Kidney (tissue), 14 donors: ENCODE data around the gene AUTS2. TPM values are rescaled to one million over a fixed set of nuclear protein-coding genes. Genes with fewer than 3 reads are reported as not detected.

ENCODE experiments used
- DNase-seq, 5 donors: peaks; one replicate each; pipeline ENCODE4 v3.0.0-alpha.2; 2013 to 2020
- FAIRE-seq: peaks from 2 replicates; lab custom pipeline; 2012; peaks lifted over from hg19 to GRCh38; lab: Jason Lieb, UNC
- H3K27ac ChIP-seq, 2 donors: one replicate each; pipeline ENCODE4 v1.7.0; 2013; ENCODE audit warnings: low read depth in 2 of 2, low read length in 2 of 2, inconsistent platforms in 1 of 2
- H3K27me3 ChIP-seq: one replicate; pipeline ENCODE4 v1.7.1; 2013; ENCODE audit warnings: low read length, inconsistent platforms; ENCODE audit not compliant: control insufficient read depth, insufficient read depth
- H3K36me3 ChIP-seq, 3 donors: one replicate each; pipeline versions ENCODE4 v1.7.0 to v1.7.1; 2013; ENCODE audit warnings: low read length in 3 of 3, control low read depth in 1 of 3, inconsistent platforms in 1 of 3; ENCODE audit not compliant: insufficient read depth in 3 of 3, control insufficient read depth in 2 of 3
- H3K4me1 ChIP-seq, 3 donors: one replicate each; pipeline versions ENCODE4 v1.7.0 to v1.7.1; 2013; ENCODE audit warnings: low read length in 3 of 3, inconsistent platforms in 1 of 3, low read depth in 1 of 3; ENCODE audit not compliant: control insufficient read depth in 2 of 3, insufficient read depth in 2 of 3
- H3K4me3 ChIP-seq, 3 donors: one replicate each; pipeline versions ENCODE4 v1.7.0 to v1.8.1; 2013; ENCODE audit warnings: low read length in 3 of 3, control low read depth in 1 of 3, inconsistent platforms in 1 of 3
- H3K9ac ChIP-seq, 3 donors: one replicate each; pipeline versions ENCODE4 v1.7.0 to v1.7.1; 2013; ENCODE audit warnings: low read length in 3 of 3, control low read depth in 1 of 3, inconsistent platforms in 1 of 3
- H3K9me3 ChIP-seq, 3 donors: one replicate each; pipeline versions ENCODE4 v1.7.0 to v1.7.1; 2013; ENCODE audit warnings: low read length in 3 of 3, control low read depth in 1 of 3, inconsistent platforms in 1 of 3; ENCODE audit not compliant: control insufficient read depth in 2 of 3, insufficient read depth in 1 of 3
- CTCF ChIP-seq: IDR thresholded peaks from 3 replicates; pipeline ENCODE4 v1.5.1; 2012; ENCODE audit warnings: mild to moderate bottlenecking, moderate library complexity, borderline replicate concordance; ENCODE audit not compliant: insufficient read depth; ENCODE audit errors: extremely low read depth
- intact Hi-C: fragments of 100-400 bp; cut with DNase I; formaldehyde crosslinking; loops from one replicate; pipeline ENCODE4 v1.11.1; 2022
- polyA plus RNA-seq: library from polyadenylated mRNA; stranded (reverse); fragments of 350-450 nt; fragmentation: Illumina TruSeq; extraction: RNeasy Lipid Tissue Mini Kit (QIAGEN cat#74804); gene quantifications from one replicate; pipeline ENCODE4 v1.2.3, GENCODE V29; 2014; ENCODE audit warnings: low read depth, low replicate concordance; ENCODE audit not compliant: insufficient read depth
- total RNA-seq: library from RNA; stranded (reverse); fragmentation: NEBNext Ultra II Directional; extraction: Animal tissue kit (Norgen Biotek cat#: 25700); gene quantifications from one replicate; pipeline ENCODE4 v1.2.1, GENCODE V29; 2021
- donor health status: control.
- donor health status: control.
- donor health status: control.
- donor health status: control.
- donor health status: control.
- donor health status: DM: yes; HTN: yes; CAD: no.
- donor health status: Normal renal cell carcinoma (clear cell type).

AUTS2 gene
- total and polyA plus RNA-seq, 2 donors from 2014 or later = 5.2 to 33.8 TPM

GRCh38 chr7:70134029-70134770 is 535.9 kb downstream of the AUTS2 start:
- intact Hi-C loops = no loop called here
- DNase-seq (no peak), FAIRE-seq (no peak)
- TF ChIP-seq CTCF = no peak
- H3K9ac ChIP-seq = no peak overlapping the region
- no peak overlapping the region for H3K27ac ChIP-seq
- no peaks in the 10 kb centered on the region for H3K36me3 ChIP-seq
- peaks cover 0 to 3% (median 0%) of the 10 kb centered on the region in 3 donors for H3K4me1 ChIP-seq
- no peak overlapping the region for H3K4me3 ChIP-seq
- no peaks in the 10 kb centered on the region for H3K27me3 ChIP-seq
- H3K9me3 ChIP-seq = no peaks in the 10 kb centered on the region

DNA sequence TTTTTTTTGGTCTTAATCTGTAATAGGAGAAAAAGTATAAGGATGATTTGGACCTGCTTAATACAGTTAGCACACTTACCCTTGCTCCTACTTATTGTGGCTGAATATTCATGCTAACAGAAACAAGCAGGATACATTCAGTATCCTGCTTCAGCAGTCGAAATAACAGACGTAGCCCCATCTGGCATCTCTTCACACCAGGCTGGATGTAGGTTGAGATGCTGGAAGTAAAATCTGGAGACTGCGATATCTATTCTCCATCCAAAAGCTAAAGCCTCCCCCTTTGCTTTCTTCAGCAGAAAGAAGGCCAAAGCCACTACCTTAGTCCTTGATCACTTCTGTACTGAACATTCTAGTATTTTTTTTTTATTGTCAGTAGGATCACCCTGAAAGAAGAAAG is 537.4 kb downstream of the AUTS2 start:
- TF ChIP-seq CTCF = no peak
- H3K36me3 ChIP-seq = no peaks in the 10 kb centered on the region
- peaks cover 0 to 3% (median 0%) of the 10 kb centered on the region in 3 donors for H3K4me1 ChIP-seq
- DNase-seq (no peak), FAIRE-seq (no peak)
- intact Hi-C loops = no loop called here
- no peak overlapping the region for H3K27ac ChIP-seq
- H3K27me3 ChIP-seq = no peaks in the 10 kb centered on the region
- H3K9me3 ChIP-seq = no peaks in the 10 kb centered on the region
- no peak overlapping the region for H3K4me3 ChIP-seq
- no peak overlapping the region for H3K9ac ChIP-seq

DNA sequence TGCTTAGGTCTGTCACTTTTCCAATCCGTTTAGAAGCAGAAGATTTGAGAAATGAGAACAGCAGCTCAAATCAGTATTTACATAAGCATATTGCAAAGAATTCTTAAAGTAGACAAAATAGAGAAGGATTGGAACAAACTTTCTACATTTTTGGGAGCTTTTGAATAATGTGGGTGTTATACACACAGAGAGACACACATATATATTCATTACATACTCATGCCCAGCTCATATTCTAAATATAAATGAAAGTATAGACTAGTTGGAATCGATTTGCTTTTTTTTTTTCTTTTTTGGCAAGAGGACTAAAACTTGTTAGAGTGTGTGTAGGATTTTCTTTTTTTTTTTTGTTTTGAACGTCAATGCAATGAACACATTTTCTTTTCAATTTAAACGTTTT is 538.9 kb downstream of the AUTS2 start:
- no peak overlapping the region for H3K9ac ChIP-seq
- no peak overlapping the region for H3K4me3 ChIP-seq
- no peak for TF ChIP-seq CTCF
- peaks cover 0 to 3% (median 0%) of the 10 kb centered on the region in 3 donors for H3K4me1 ChIP-seq
- H3K9me3 ChIP-seq = no peaks in the 10 kb centered on the region
- no peak overlapping the region for H3K27ac ChIP-seq
- FAIRE-seq (no peak), DNase-seq (no peak)
- H3K27me3 ChIP-seq = no peaks in the 10 kb centered on the region
- intact Hi-C loops = no loop called here
- H3K36me3 ChIP-seq = no peaks in the 10 kb centered on the region
